Ishikawa (cell line): ENCODE data around the gene MATR3.

Experiments used
- CEBPB ChIP-seq: IDR thresholded peaks from 2 replicates; pipeline ENCODE4 v1.6.1; 2012
- CREB1 ChIP-seq: IDR thresholded peaks from 2 replicates; pipeline ENCODE4 v1.6.1; 2012; ENCODE audit warnings: low read depth
- EGR1 ChIP-seq: IDR thresholded peaks from 2 replicates; pipeline ENCODE4 v1.6.1; 2012
- EP300 ChIP-seq: IDR thresholded peaks from 2 replicates; pipeline ENCODE4 v1.6.1; 2012; ENCODE audit warnings: borderline replicate concordance
- FOXM1 ChIP-seq: IDR thresholded peaks from 2 replicates; pipeline ENCODE4 v1.6.1; 2012; ENCODE audit warnings: low read depth, borderline replicate concordance
- NFIC ChIP-seq: IDR thresholded peaks from 2 replicates; pipeline ENCODE4 v1.6.1; 2012
- RAD21 ChIP-seq: IDR thresholded peaks from 2 replicates; pipeline ENCODE4 v1.6.1; 2012; ENCODE audit warnings: low read depth
- TAF1 ChIP-seq: IDR thresholded peaks from 2 replicates; pipeline ENCODE4 v1.6.1; 2012; ENCODE audit warnings: low read depth, mild to moderate bottlenecking
- TCF12 ChIP-seq: IDR thresholded peaks from 2 replicates; pipeline ENCODE4 v1.6.1; 2012; ENCODE audit warnings: low read depth
- TEAD4 ChIP-seq: IDR thresholded peaks from 2 replicates; pipeline ENCODE4 v1.6.1; 2012
- YY1 ChIP-seq: IDR thresholded peaks from 2 replicates; pipeline ENCODE4 v1.6.1; 2012; ENCODE audit warnings: low read depth
- ZBTB7A ChIP-seq: IDR thresholded peaks from 2 replicates; pipeline ENCODE4 v1.6.1; 2012; ENCODE audit warnings: low read depth
- TF ChIP-seq, protein P1 (sequence below): IDR thresholded peaks from 2 replicates; pipeline ENCODE4 v1.6.1; 2012
- TF ChIP-seq, protein P2 (sequence below): IDR thresholded peaks from 2 replicates; pipeline ENCODE4 v1.6.1; 2012
- TF ChIP-seq, protein P3 (sequence below): IDR thresholded peaks from 2 replicates; pipeline ENCODE4 v1.6.1; 2012; ENCODE audit warnings: low read depth, mild to moderate bottlenecking

Gene MATR3

DNA sequence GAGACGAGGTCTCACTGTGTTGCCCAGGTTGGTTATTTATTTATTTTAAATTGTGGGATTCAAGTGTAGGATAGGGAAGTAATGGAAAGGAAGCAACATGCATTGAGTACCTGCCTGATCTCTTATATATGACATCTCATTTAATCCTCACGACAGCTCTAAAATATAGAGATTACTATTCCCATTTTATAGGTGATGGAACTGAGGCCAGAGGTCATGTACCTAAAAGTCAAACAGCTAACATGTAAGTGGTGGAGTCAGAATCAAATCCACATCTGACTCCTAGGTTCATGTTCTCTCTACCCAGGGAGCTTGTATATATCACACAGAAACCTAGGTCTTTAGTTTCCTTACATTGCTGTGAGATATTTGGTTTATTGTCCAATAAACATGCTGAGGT, 26.1 kb upstream of the MATR3 start:
- no peak for TF ChIP-seq RAD21
- no peak for TF ChIP-seq YY1
- no peak for TF ChIP-seq NFIC
- no peak for TF ChIP-seq CREB1
- no peak for TF ChIP-seq TEAD4
- no peak for TF ChIP-seq EGR1
- TF ChIP-seq ZBTB7A: no peak
- no peak for TF ChIP-seq EP300
- TF ChIP-seq CEBPB: no peak
- TF ChIP-seq FOXM1: no peak
- TF ChIP-seq, protein P1, sequence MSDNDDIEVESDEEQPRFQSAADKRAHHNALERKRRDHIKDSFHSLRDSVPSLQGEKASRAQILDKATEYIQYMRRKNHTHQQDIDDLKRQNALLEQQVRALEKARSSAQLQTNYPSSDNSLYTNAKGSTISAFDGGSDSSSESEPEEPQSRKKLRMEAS: no peak
- no peak for TF ChIP-seq TAF1
- TF ChIP-seq, protein P2, sequence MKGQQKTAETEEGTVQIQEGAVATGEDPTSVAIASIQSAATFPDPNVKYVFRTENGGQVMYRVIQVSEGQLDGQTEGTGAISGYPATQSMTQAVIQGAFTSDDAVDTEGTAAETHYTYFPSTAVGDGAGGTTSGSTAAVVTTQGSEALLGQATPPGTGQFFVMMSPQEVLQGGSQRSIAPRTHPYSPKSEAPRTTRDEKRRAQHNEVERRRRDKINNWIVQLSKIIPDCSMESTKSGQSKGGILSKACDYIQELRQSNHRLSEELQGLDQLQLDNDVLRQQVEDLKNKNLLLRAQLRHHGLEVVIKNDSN: no peak
- TF ChIP-seq TCF12: no peak
- TF ChIP-seq, protein P3, sequence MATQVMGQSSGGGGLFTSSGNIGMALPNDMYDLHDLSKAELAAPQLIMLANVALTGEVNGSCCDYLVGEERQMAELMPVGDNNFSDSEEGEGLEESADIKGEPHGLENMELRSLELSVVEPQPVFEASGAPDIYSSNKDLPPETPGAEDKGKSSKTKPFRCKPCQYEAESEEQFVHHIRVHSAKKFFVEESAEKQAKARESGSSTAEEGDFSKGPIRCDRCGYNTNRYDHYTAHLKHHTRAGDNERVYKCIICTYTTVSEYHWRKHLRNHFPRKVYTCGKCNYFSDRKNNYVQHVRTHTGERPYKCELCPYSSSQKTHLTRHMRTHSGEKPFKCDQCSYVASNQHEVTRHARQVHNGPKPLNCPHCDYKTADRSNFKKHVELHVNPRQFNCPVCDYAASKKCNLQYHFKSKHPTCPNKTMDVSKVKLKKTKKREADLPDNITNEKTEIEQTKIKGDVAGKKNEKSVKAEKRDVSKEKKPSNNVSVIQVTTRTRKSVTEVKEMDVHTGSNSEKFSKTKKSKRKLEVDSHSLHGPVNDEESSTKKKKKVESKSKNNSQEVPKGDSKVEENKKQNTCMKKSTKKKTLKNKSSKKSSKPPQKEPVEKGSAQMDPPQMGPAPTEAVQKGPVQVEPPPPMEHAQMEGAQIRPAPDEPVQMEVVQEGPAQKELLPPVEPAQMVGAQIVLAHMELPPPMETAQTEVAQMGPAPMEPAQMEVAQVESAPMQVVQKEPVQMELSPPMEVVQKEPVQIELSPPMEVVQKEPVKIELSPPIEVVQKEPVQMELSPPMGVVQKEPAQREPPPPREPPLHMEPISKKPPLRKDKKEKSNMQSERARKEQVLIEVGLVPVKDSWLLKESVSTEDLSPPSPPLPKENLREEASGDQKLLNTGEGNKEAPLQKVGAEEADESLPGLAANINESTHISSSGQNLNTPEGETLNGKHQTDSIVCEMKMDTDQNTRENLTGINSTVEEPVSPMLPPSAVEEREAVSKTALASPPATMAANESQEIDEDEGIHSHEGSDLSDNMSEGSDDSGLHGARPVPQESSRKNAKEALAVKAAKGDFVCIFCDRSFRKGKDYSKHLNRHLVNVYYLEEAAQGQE: no peak

DNA sequence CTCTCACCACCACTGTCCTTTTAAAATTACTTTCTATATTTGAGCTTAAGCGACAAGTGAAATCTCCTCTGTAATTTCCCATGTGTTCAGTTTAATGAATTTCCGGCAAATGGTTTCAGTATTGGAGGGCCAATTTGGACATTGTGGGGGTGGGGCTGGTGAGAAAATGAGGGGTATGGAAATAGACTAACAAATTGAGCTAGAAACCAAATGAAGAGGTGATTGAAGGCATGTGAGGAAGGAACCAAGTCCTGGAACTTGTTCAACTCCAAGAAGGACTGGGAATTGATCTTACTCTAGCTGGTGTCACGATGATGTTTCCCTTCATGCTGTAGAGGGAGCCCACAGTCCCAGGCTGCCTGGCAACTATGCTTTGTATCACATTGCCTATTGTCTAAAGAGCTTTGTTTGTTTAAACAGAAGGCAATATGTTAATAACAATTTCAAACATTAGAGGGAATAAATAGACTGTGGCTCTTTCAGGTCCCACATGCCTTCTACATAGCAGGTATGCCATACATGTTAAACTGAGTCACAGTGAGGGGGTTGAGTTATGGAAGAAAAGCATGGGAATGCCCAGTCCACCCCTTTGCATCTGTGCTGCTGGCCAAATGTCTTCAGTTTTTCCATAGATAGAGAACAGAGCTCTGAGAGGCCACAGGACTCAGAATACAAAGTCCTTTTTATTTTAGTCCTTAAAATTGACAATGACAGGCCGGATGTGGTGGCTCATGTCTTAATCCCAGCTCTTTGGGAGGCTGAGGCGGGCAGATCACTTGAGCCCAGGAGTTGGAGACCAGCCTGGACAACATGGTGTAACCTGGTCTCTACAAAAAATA, 25.0 kb upstream of the MATR3 start:
- TF ChIP-seq TAF1 (no peak), EGR1 (no peak), CREB1 (no peak), NFIC (no peak)
- TF ChIP-seq, protein P3: no peak

DNA sequence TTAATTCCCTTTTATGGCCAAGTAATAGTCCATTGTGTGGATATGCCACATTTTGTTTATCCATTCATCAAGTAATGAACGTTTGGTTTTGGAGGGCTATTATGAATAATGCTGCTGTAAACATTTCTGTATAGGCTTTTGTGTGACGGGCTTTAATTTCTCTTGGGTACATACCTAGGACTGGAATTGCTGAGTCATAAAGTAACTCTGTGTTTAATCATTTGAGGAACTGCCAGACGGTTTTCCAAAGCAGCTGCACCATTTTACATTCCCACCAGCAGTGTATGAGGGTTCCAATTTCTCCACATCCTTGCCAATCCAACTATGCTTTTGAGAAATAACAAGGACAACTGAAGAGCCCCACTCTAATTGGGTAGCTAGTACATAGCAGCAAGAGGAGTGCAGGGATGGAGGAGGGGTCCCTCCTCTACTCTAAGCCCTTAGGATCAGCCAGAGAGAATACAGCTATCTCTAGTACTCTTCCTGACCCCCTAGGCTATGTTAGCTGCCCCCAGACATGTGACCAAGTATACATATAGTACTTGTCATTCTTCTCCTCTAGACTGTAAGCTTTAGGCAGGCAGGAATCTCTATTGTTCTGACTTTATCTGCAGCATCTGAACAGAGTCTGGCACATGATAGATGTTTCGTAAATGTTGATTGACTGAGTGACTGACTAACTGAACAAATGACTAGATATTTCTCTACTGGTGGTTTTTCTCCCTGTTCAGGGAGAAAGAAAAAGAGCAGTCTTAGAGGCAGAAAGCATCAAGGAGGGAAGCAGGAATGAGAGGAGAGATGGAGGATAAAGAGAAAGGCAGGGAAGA, 22.1 kb upstream of the MATR3 start:
- TF ChIP-seq ZBTB7A: no peak
- TF ChIP-seq, protein P1: peak; percentile 13; the same call in 1 of the 2 replicates
- no peak for TF ChIP-seq EP300

DNA sequence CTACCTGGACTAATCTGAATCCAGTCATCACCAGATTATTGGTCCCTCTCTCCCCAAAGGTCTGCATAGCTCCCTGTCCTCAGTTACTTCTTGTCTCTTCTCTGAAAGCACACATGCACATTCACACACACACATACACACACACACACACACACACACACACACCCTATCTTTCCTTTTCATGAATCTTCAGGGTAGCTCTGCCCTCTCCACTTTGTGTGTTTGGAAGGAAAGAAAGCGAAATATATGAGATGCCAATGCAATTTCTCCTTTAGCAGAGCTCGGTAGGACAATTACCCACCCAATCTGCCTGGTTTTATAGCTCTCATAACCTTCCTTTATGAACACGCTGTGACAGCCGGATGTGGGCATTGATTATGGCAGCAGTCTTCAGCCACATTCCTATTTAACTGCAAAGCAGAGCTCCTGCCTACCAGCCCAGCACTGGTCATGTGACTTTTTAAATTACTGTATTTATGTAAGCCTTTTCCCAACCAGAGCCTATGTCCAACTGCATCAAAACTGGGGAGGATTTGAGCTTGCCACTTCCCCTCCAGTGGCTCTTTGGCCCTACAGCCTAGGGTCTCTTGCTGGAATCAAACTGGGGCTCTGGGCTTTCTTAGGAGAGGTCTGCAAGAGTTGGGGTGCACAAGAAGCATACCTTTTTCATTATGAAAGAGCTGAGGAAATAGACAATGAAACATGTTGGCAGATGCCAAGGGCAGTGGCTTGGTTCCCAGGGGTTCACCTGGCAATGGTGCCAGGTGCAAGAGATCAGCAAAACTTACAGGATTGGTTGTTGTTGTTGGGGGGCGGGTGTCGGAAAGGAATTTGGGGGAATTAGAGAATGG, 20.8 kb upstream of the MATR3 start:
- TF ChIP-seq TCF12 (no peak), RAD21 (no peak), TAF1 (no peak), NFIC (no peak), CEBPB (no peak), EGR1 (no peak), ZBTB7A (no peak)
- TF ChIP-seq, protein P2: peak; percentile 78

DNA sequence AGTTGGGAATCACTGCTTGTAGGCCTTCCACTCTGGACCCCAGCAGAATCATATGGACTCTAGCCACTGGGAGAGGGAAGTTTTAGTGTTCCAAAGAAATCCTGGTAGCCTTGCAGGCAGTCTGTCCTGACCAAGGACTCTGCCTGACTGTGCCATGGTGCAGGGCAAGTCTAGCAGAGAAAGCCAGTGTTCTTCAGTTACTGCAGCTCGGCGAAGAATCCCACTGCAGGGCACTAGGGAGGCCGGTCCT, 20.3 kb upstream of the MATR3 start:
- no peak for TF ChIP-seq FOXM1
- no peak for TF ChIP-seq ZBTB7A
- TF ChIP-seq, protein P1: no peak
- TF ChIP-seq NFIC: no peak
- TF ChIP-seq, protein P2: no peak
- TF ChIP-seq, protein P3: no peak
- TF ChIP-seq YY1: no peak
- TF ChIP-seq CEBPB: no peak
- TF ChIP-seq TAF1: no peak
- TF ChIP-seq EP300: no peak
